Adrenal gland (tissue), 5 donors: ENCODE measurements around the gene SAMD4B.

Experiments used
- CTCF ChIP-seq, 6 experiments: fragments of 450-650 bp in 4 of 6; fragments of 200-600 bp in 2 of 6; sonication (generic) in 1 of 6; IDR thresholded peaks; 1 replicate in 5 of 6; 2 replicates in 1 of 6; pipeline versions ENCODE4 v1.5.1 to v1.8.0; 2016 to 2021; ENCODE audit warnings: antibody characterized with exemption in 6 of 6, mild to moderate bottlenecking in 2 of 6, moderate library complexity in 1 of 6
- POLR2A ChIP-seq, 2 donors: fragments of 450-650 bp; IDR thresholded peaks; one replicate each; pipeline ENCODE4 v1.6.1; 2017; ENCODE audit warnings: antibody characterized with exemption in 2 of 2, mild to moderate bottlenecking in 2 of 2, moderate library complexity in 1 of 2
- donor health status: DM: no; HTN: no; CAD: no.

- TF ChIP-seq CTCF (IDR thresholded peaks at IDR 0.05) (no peak), POLR2A (IDR thresholded peaks at IDR 0.05) (no peak)
Measured at GRCh38 chr19:39333507-39333906, 8.7 kb upstream of the SAMD4B start.
